IgD-negative memory B cell (primary cell): Measurements from ENCODE around the gene LHFPL6. TPM values are rescaled to one million over a fixed set of nuclear protein-coding genes. Genes with fewer than 3 reads are reported as not detected.

Experiments
- H3K27ac Mint-ChIP-seq, 3 donors: one replicate each; pipeline ENCODE4 v1.8.0; 2020 to 2022; ENCODE audit warnings: mild to moderate bottlenecking in 3 of 3, mixed read lengths in 3 of 3, moderate library complexity in 1 of 3
- H3K27me3 Mint-ChIP-seq: one replicate; pipeline ENCODE4 v1.8.0; 2021; ENCODE audit warnings: mixed read lengths
- H3K36me3 Mint-ChIP-seq: one replicate; pipeline ENCODE4 v1.8.0; 2020; ENCODE audit warnings: mild to moderate bottlenecking, mixed read lengths
- H3K4me1 Mint-ChIP-seq, 3 donors: one replicate each; pipeline ENCODE4 v1.8.0; 2020 to 2022; ENCODE audit warnings: mixed read lengths in 3 of 3, mild to moderate bottlenecking in 1 of 3
- H3K4me3 Mint-ChIP-seq, 4 donors: one replicate each; pipeline ENCODE4 v1.8.0; 2020 to 2022; ENCODE audit warnings: mild to moderate bottlenecking in 4 of 4, mixed read lengths in 4 of 4, moderate library complexity in 3 of 4
- H3K9me3 Mint-ChIP-seq, 3 donors: one replicate each; pipeline ENCODE4 v1.8.0; 2020 to 2021; ENCODE audit warnings: mixed read lengths in 3 of 3, mild to moderate bottlenecking in 1 of 3
- polyA plus RNA-seq: library from polyadenylated mRNA; unstranded; fragments of 300-500 nt; fragmentation: Illumina TruSeq; gene quantifications from one replicate; pipeline ENCODE4 v1.2.3, GENCODE V29; 2021

Gene LHFPL6
- polyA plus RNA-seq, 1 donor from 2014 or later, result not detected

GRCh38 chr13:39402221-39402970, 200.6 kb downstream of the LHFPL6 start:
- Mint-ChIP-seq H3K4me1 (peaks cover 0 to 2% (median 0%) of the 10 kb centered on the region in 3 donors), H3K36me3 (peaks cover 1% of the 10 kb centered on the region), H3K27me3 (no peaks in the 10 kb centered on the region), H3K9me3 (no peaks in the 10 kb centered on the region), H3K4me3 (no peak overlapping the region), H3K27ac (no peak overlapping the region)

DNA sequence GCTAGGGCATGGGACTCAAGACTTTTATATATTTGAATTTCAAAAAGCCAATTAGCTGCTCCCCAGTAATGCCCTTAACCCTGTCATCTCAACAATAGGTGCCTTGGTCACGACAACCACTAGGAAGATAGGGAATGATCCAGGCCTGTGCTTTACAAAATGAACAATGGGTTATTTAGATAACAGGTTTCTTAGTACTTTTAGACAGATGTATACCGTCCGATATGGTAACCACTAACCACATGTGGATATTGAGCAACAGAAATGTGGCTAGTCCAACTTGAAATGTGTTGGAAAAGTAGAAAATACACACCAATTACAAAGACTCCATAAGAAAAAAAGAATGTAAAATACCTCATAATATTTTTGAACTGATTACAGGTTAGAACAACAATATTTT, 201.2 kb downstream of the LHFPL6 start:
- H3K9me3 Mint-ChIP-seq, result no peaks in the 10 kb centered on the region

DNA sequence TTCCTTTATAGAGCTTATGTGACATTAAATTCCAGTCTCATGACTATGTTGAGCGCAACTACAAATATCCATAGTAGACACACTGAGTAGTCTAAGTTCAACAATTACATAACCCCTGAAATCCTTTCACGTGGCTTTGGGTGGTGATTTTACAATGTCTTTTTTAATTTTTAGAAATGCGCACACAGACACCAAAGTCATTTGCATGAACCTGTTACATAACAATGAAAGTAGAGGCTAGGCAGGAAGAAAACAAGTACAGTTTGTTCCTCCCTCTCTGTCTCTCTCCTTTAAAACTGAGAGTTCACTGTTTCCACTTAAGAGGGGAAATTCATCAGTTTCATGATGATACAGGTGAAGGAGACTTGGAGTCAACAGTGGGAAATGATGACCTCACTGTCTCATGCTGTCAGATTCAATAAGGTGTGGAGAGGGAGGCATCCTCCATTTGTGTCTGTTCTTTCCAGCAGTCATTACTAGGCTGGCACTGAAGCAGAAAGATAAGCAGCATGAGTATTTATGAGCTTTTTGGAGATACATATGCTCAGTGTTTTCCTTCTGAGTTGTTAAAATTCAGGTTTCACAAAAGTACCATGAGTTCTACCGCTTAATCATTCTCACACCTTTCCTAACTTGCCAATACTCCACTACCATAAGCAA, 201.8 kb downstream of the LHFPL6 start:
- Mint-ChIP-seq H3K27ac (no peak overlapping the region), H3K4me3 (no peak overlapping the region), H3K4me1 (peaks cover 0 to 2% (median 0%) of the 10 kb centered on the region in 3 donors), H3K9me3 (no peaks in the 10 kb centered on the region), H3K27me3 (no peaks in the 10 kb centered on the region), H3K36me3 (peaks cover 1% of the 10 kb centered on the region)

More for the DNA sequence above, 201.2 kb downstream of the LHFPL6 start:
- no peak overlapping the region for H3K27ac Mint-ChIP-seq
- no peaks in the 10 kb centered on the region for H3K27me3 Mint-ChIP-seq
- peaks cover 1% of the 10 kb centered on the region for H3K36me3 Mint-ChIP-seq
- H3K4me3 Mint-ChIP-seq, result no peak overlapping the region
- peaks cover 0 to 2% (median 0%) of the 10 kb centered on the region in 3 donors for H3K4me1 Mint-ChIP-seq

GRCh38 chr13:39399102-39399501, 203.9 kb downstream of the LHFPL6 start:
- peaks cover 1% of the 10 kb centered on the region for H3K36me3 Mint-ChIP-seq
- H3K4me3 Mint-ChIP-seq, result no peak overlapping the region
- H3K27me3 Mint-ChIP-seq, result no peaks in the 10 kb centered on the region
- peak overlapping the region in 1 of 3 donors; percentile 50 for H3K27ac Mint-ChIP-seq
- H3K9me3 Mint-ChIP-seq, result no peaks in the 10 kb centered on the region
- peaks cover 0 to 2% (median 0%) of the 10 kb centered on the region in 3 donors for H3K4me1 Mint-ChIP-seq

DNA sequence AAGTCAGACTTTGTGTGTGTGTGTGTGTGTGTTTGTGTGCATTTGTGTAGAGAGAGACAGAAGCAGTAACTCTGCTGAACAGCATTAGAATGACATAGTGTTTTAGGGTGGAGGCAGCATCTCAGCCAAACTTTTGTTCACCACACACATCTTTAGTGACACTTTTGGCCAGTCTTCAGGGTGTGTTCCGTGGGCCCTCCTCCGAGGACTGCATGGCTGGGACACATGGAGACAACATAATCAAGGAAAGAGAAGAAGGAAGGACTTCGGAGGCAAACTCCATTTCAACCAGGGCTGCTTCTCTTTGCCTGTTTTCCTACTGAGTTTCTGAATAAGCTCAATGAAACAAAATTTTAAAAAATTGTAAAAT, 205.1 kb downstream of the LHFPL6 start:
- Mint-ChIP-seq H3K4me1 (peaks cover 0 to 4% (median 0%) of the 10 kb centered on the region in 3 donors), H3K9me3 (no peaks in the 10 kb centered on the region), H3K36me3 (peaks cover 1% of the 10 kb centered on the region), H3K27me3 (no peaks in the 10 kb centered on the region), H3K4me3 (no peak overlapping the region), H3K27ac (no peak overlapping the region)

DNA sequence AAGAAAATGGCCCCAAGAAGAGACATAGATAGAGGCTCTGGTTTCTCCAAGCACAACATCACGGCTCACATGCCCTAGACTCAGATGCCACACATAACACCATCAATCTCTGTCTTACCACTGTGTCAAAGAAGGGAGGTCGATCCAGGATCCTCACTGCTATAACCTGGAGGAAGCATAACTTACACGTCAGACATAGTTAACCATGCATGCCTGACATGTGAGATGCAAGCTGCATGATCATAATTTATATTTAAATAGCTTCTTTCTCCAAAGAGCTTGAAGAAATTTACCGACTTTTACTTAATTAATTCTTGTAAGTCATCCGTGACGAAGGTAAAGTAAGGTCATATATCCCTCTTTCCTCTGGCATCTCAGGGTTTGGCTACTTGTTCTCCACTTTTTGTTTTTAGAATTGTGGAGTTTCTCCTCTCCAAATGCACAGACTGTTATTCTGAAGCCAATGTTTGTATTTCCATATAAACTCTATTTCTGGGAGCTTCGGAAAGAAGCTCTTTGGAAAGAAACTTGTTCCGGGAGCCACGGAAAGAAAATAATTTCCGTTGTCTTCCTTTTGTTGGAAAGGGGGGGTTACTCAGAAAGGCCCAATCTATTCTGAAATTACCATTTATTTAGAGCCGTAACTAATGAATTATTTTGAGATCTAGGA, 205.6 kb downstream of the LHFPL6 start:
- Mint-ChIP-seq H3K36me3 (peaks cover 1% of the 10 kb centered on the region), H3K4me1 (peaks cover 0 to 4% (median 0%) of the 10 kb centered on the region in 3 donors), H3K4me3 (no peak overlapping the region), H3K9me3 (no peaks in the 10 kb centered on the region), H3K27me3 (no peaks in the 10 kb centered on the region), H3K27ac (no peak overlapping the region)

- no peaks in the 10 kb centered on the region for H3K27me3 Mint-ChIP-seq
- no peaks in the 10 kb centered on the region for H3K9me3 Mint-ChIP-seq
- no peak overlapping the region for H3K4me3 Mint-ChIP-seq
- H3K4me1 Mint-ChIP-seq, result peaks cover 0 to 4% (median 0%) of the 10 kb centered on the region in 3 donors
- H3K27ac Mint-ChIP-seq, result peak overlapping the region in 1 of 3 donors; percentile 51
- H3K36me3 Mint-ChIP-seq, result peaks cover 1% of the 10 kb centered on the region
These were observed 208.0 kb downstream of the LHFPL6 start for GRCh38 chr13:39394796-39395678.

DNA sequence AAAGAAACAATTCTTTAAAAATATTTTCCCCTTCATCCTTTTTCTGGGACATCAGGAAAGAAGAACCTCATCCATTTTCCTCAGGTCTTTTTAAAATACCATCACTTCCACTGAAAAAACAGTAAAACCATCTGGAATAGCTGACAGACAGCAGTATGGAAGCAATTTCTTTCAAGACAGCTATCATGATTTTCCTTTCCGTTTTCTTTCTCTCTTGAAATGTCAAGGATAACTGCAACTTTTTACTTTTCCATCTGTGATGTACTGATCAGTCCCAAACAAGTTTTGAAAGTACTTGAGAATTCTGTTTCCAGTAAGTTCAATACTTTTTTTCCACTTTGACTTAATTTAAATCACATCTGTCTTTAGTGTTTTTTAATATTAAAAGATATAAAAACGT, 211.2 kb downstream of the LHFPL6 start:
- H3K27ac Mint-ChIP-seq, result no peak overlapping the region
- no peaks in the 10 kb centered on the region for H3K9me3 Mint-ChIP-seq
- no peak overlapping the region for H3K4me3 Mint-ChIP-seq
- peaks cover 0 to 1% (median 0%) of the 10 kb centered on the region in 3 donors for H3K4me1 Mint-ChIP-seq
- H3K36me3 Mint-ChIP-seq, result no peaks in the 10 kb centered on the region
- no peaks in the 10 kb centered on the region for H3K27me3 Mint-ChIP-seq

DNA sequence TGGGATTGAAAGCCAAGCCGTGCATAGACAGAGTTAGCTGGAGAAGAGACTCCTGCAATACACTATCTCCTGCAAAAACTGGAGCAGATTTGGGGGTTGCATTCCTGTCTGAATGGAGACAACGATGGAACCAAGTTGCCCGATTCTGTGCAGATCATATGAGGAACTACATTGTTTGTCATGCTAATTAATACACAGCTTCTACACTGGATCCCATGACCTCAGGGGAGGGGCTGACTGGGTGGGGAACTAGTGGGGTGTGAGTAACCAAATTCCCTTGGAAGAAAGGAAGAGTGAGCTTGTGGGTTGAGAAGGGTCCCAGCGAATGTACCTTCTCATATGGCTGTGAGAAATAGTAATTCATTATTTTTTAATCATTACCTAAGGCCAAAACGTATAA, 214.0 kb downstream of the LHFPL6 start:
- H3K27ac Mint-ChIP-seq, result no peak overlapping the region
- no peaks in the 10 kb centered on the region for H3K36me3 Mint-ChIP-seq
- H3K4me1 Mint-ChIP-seq, result peaks cover 0 to 1% (median 0%) of the 10 kb centered on the region in 3 donors

GRCh38 chr13:39385621-39386231, 217.3 kb downstream of the LHFPL6 start:
- H3K27me3 Mint-ChIP-seq, result no peaks in the 10 kb centered on the region
- H3K4me1 Mint-ChIP-seq, result no peaks in the 10 kb centered on the region
- no peaks in the 10 kb centered on the region for H3K9me3 Mint-ChIP-seq
- H3K36me3 Mint-ChIP-seq, result no peaks in the 10 kb centered on the region
- no peak overlapping the region for H3K27ac Mint-ChIP-seq
- H3K4me3 Mint-ChIP-seq, result no peak overlapping the region

More for the DNA sequence above, 214.0 kb downstream of the LHFPL6 start:
- Mint-ChIP-seq H3K4me3 (no peak overlapping the region), H3K27me3 (no peaks in the 10 kb centered on the region), H3K9me3 (no peaks in the 10 kb centered on the region)

DNA sequence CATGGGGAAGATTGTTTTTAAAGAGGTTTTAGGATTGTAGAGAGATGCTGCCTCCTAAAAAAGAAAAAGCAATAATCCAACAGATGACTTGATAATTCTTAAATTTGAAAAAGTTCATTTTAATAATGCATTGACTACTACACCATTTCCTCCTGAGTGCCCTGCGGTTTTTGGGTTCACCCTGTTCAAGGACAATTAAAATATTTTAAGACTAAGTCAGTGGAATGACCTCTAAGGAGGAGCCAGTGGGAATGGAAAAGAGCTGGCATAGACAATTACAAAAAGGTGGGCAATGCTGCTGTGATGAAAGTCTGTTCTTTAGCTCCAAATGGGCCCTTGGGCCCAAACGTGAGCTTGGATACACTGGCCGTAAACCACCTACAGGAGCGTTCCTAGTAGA, 217.8 kb downstream of the LHFPL6 start:
- Mint-ChIP-seq H3K4me1 (no peaks in the 10 kb centered on the region), H3K27me3 (no peaks in the 10 kb centered on the region), H3K4me3 (no peak overlapping the region), H3K27ac (no peak overlapping the region), H3K9me3 (no peaks in the 10 kb centered on the region), H3K36me3 (no peaks in the 10 kb centered on the region)

- Mint-ChIP-seq H3K9me3 (peaks cover 0 to 1% (median 0%) of the 10 kb centered on the region in 3 donors), H3K36me3 (no peaks in the 10 kb centered on the region), H3K27ac (no peak overlapping the region), H3K4me3 (no peak overlapping the region), H3K4me1 (no peaks in the 10 kb centered on the region), H3K27me3 (no peaks in the 10 kb centered on the region)
These were observed 221.5 kb downstream of the LHFPL6 start for GRCh38 chr13:39381456-39381855.

DNA sequence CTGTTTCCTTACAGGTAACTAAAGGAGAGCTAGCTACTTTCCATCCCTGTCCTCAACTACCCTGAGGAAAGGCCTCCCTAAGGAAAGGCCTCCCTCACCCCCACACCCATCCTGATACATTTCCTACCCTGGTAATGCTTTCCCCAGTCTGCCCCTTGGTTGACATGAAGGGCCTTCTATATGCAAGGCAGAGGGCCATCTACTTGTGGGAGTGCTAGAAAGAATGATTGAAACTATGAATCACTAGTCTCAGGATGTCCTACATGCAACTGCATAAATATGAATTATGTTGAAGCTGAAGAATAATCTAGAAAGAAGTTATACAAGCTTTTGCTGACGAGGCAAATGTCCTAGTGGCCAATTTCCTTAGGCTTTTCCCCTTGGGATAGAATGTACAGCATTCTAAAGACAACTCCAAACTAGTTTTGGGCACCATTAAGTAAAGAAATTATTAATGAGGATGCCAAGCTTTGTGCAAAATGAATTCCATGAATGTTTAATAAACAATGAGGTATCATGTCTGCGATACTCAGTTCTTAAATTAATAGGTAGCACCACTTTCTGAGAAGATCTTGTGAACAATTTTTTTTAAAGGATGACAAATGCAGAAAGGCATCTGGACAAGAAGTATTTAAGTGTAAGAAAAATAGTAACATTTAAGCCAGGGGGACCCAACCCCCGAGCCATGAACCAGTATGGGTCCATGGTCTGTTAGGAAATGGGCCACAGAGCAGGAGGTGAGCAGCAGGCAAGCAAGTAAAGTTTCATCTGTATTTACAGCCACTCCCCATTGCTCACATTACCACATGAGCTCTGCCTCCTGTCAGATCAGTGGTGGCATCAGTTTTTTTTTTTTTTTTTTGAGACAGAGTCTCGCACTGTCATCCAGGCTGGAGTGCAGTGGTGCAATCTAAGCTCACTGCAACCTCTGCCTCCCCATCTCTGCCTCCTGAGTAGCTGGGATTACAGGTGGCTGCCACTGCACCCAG, 223.0 kb downstream of the LHFPL6 start:
- H3K27ac Mint-ChIP-seq, result no peak overlapping the region
- H3K27me3 Mint-ChIP-seq, result no peaks in the 10 kb centered on the region
- H3K36me3 Mint-ChIP-seq, result no peaks in the 10 kb centered on the region
- peaks cover 0 to 1% (median 0%) of the 10 kb centered on the region in 3 donors for H3K9me3 Mint-ChIP-seq
- no peak overlapping the region for H3K4me3 Mint-ChIP-seq
- no peaks in the 10 kb centered on the region for H3K4me1 Mint-ChIP-seq
